ENCODE data around the gene SPAG8. TPM values are rescaled to one million over a fixed set of nuclear protein-coding genes. Genes with fewer than 3 reads are reported as not detected.

SPAG8 gene
- total RNA-seq = 3.5 TPM
- long read RNA-seq, partial matches to known transcripts = 0 of 2 reads
- long read RNA-seq, other reads (novel, unspliced or antisense) = 0 of 2 reads

- DNase-seq (ENCODE audit: low spot score) = peak; percentile 96
- intact Hi-C loops (cut with DNase I) = loop anchor here (2.0 to 5.0 kb wide), 3 partner anchors 21 to 155 kb away; partner anchors contain the start of genes CCDC107, CREB3, NPR2 and RMRP
These were observed at the start of gene SPAG8 for GRCh38 chr9:35812025-35812602. Gene SPAG8, minus strand, starts transcription at chr9:35812262. Its CDS starts 115 bp downstream, at chr9:35812147.

GRCh38 chr9:35861161-35861897, 49.3 kb upstream of the SPAG8 start:
- no peak for DNase-seq (ENCODE audit: low spot score)

GRCh38 chr9:35859990-35860339, 47.9 kb upstream of the SPAG8 start:
- intact Hi-C loops (cut with DNase I) = no loop called here
- no peak for DNase-seq (ENCODE audit: low spot score)

More at GRCh38 chr9:35861161-35861897, 49.3 kb upstream of the SPAG8 start:
- intact Hi-C loops (cut with DNase I) = no loop called here

- intact Hi-C loops (cut with DNase I) = no loop called here
- no peak for DNase-seq (ENCODE audit: low spot score)
These were observed 47.4 kb upstream of the SPAG8 start for GRCh38 chr9:35859310-35859989.

GRCh38 chr9:35858458-35858857, 46.4 kb upstream of the SPAG8 start:
- DNase-seq (ENCODE audit: low spot score) = no peak
- intact Hi-C loops (cut with DNase I) = no loop called here

GRCh38 chr9:35856882-35857281, 44.8 kb upstream of the SPAG8 start:
- intact Hi-C loops (cut with DNase I) = no loop called here
- no peak for DNase-seq (ENCODE audit: low spot score)

- intact Hi-C loops (cut with DNase I) = no loop called here
- DNase-seq (ENCODE audit: low spot score) = no peak
These were observed 44.1 kb upstream of the SPAG8 start for GRCh38 chr9:35856206-35856605.

- intact Hi-C loops (cut with DNase I) = no loop called here
- DNase-seq (ENCODE audit: low spot score) = no peak
These were observed 42.2 kb upstream of the SPAG8 start for GRCh38 chr9:35854091-35854762.

- DNase-seq (ENCODE audit: low spot score) = no peak
- intact Hi-C loops (cut with DNase I) = no loop called here
These were observed 41.1 kb upstream of the SPAG8 start for GRCh38 chr9:35852876-35853865.

- intact Hi-C loops (cut with DNase I) = no loop called here
- DNase-seq (ENCODE audit: low spot score) = peak; percentile 6
These were observed 40.3 kb upstream of the SPAG8 start for GRCh38 chr9:35852267-35852815.

- intact Hi-C loops (cut with DNase I) = no loop called here
- DNase-seq (ENCODE audit: low spot score) = peak; percentile 9
These were observed 35.9 kb upstream of the SPAG8 start for GRCh38 chr9:35847792-35848572.

- intact Hi-C loops (cut with DNase I) = no loop called here
- no peak for DNase-seq (ENCODE audit: low spot score)
These were observed 34.0 kb upstream of the SPAG8 start for GRCh38 chr9:35845824-35846771.

GRCh38 chr9:35844628-35845270, 32.7 kb upstream of the SPAG8 start:
- intact Hi-C loops (cut with DNase I) = no loop called here
- DNase-seq (ENCODE audit: low spot score) = no peak

GRCh38 chr9:35842795-35843194, 30.7 kb upstream of the SPAG8 start:
- no peak for DNase-seq (ENCODE audit: low spot score)

GRCh38 chr9:35842020-35842745, 30.1 kb upstream of the SPAG8 start:
- no peak for DNase-seq (ENCODE audit: low spot score)
- intact Hi-C loops (cut with DNase I) = no loop called here

More at GRCh38 chr9:35842795-35843194, 30.7 kb upstream of the SPAG8 start:
- intact Hi-C loops (cut with DNase I) = no loop called here

- DNase-seq (ENCODE audit: low spot score) = no peak
- intact Hi-C loops (cut with DNase I) = no loop called here
These were observed 29.5 kb upstream of the SPAG8 start for GRCh38 chr9:35841645-35841900.
